H1 (cell line): ENCODE results near the gene DOC2A. TPM values are rescaled to one million over a fixed set of nuclear protein-coding genes. Genes with fewer than 3 reads are reported as not detected.

Experiments
- CTCF ChIA-PET: fragments of 300-600 bp; sonication (Branson Sonifier 250); formaldehyde crosslinking; loops from one replicate; lab custom pipeline; 2021; ENCODE audit not compliant: partially characterized antibody; lab: Charles Lee
- POLR2A ChIA-PET: fragments of 300-600 bp; sonication (Branson Sonifier 250); formaldehyde crosslinking; loops from one replicate; lab custom pipeline; 2021; ENCODE audit warnings: inconsistent platforms; ENCODE audit not compliant: partially characterized antibody; lab: Charles Lee
- DNase-seq, 2 experiments: peaks; one replicate each; pipeline versions ENCODE4 v3.0.0 to v3.0.0-alpha.2; 2010 to 2022; ENCODE audit warnings: low spot score in 2 of 2, low read depth in 1 of 2, mixed read lengths in 1 of 2
- FAIRE-seq: peaks from 2 replicates; lab custom pipeline; 2011; peaks lifted over from hg19 to GRCh38; lab: Jason Lieb, UNC
- H2AFZ ChIP-seq: 2 replicates; pipeline ENCODE4 v1.8.1; 2012; ENCODE audit warnings: low read length, inconsistent platforms
- H2AK5ac ChIP-seq: 2 replicates; pipeline ENCODE4 v1.6.1; 2013; ENCODE audit warnings: low read depth, low read length
- H2BK120ac ChIP-seq: replicated peaks from 2 replicates; pipeline ENCODE3; 2013; ENCODE audit warnings: low read depth, low read length, inconsistent platforms
- H2BK12ac ChIP-seq: 2 replicates; pipeline ENCODE4 v1.6.1; 2013; ENCODE audit warnings: low read depth, low read length
- H2BK15ac ChIP-seq: 2 replicates; pipeline ENCODE4 v1.6.1; 2013; ENCODE audit warnings: low read length
- H2BK20ac ChIP-seq: 2 replicates; pipeline ENCODE4 v1.6.1; 2013; ENCODE audit warnings: low read length
- H2BK5ac ChIP-seq: 2 replicates; pipeline ENCODE4 v1.6.1; 2013; ENCODE audit warnings: low read depth, low read length
- H3K14ac ChIP-seq: 2 replicates; pipeline ENCODE4 v1.6.1; 2013; ENCODE audit warnings: inconsistent platforms; ENCODE audit not compliant: insufficient read length
- H3K18ac ChIP-seq: 2 replicates; pipeline ENCODE4 v1.6.1; 2013; ENCODE audit warnings: low read length; ENCODE audit errors: extremely low read depth
- H3K23ac ChIP-seq: 2 replicates; pipeline ENCODE4 v1.6.1; 2013; ENCODE audit warnings: inconsistent platforms; ENCODE audit not compliant: insufficient read length
- H3K23me2 ChIP-seq: 2 replicates; pipeline ENCODE4 v1.6.1; 2013; ENCODE audit warnings: low read depth, low read length
- H3K27ac ChIP-seq: 2 replicates; pipeline ENCODE4 v1.6.1; 2011; ENCODE audit warnings: low read depth, low read length, inconsistent platforms
- H3K27me3 ChIP-seq, 4 experiments: replicated peaks in 1 of 4; 1 replicate in 1 of 4; 2 replicates in 3 of 4; pipeline versions ENCODE4 v1.6.1 to v1.8.1; 2011 to 2013; ENCODE audit warnings: low read length in 3 of 4, mild to moderate bottlenecking in 3 of 4, inconsistent platforms in 2 of 4, mixed read lengths in 2 of 4, moderate library complexity in 1 of 4; ENCODE audit not compliant: control insufficient read depth in 3 of 4, insufficient read depth in 3 of 4; ENCODE audit errors: extremely low read depth in 1 of 4
- H3K36me3 ChIP-seq, 4 experiments: 2 replicates each; pipeline versions ENCODE4 v1.6.1 to v1.8.1; 2011 to 2013; ENCODE audit warnings: mild to moderate bottlenecking in 4 of 4, low read length in 3 of 4, moderate library complexity in 2 of 4, control low read depth in 1 of 4, inconsistent platforms in 1 of 4; ENCODE audit not compliant: insufficient read depth in 4 of 4, control insufficient read depth in 2 of 4
- H3K4ac ChIP-seq: replicated peaks from 2 replicates; pipeline ENCODE3; 2013; ENCODE audit warnings: low read length, low read depth, mixed read lengths, inconsistent platforms; ENCODE audit not compliant: insufficient read length
- H3K4me1 ChIP-seq, 4 experiments: replicated peaks in 1 of 4; 1 replicate in 1 of 4; 2 replicates in 3 of 4; pipeline versions ENCODE4 v1.6.1 to v1.8.1; 2011 to 2013; ENCODE audit warnings: low read length in 3 of 4, inconsistent platforms in 2 of 4, mixed read lengths in 1 of 4; ENCODE audit not compliant: insufficient read depth in 4 of 4, control insufficient read depth in 3 of 4
- H3K4me2 ChIP-seq, 2 experiments: 2 replicates each; pipeline versions ENCODE4 v1.6.1 to v1.8.1; 2011 to 2013; ENCODE audit warnings: low read depth in 2 of 2, low read length in 2 of 2, control low read depth in 1 of 2, inconsistent platforms in 1 of 2, mild to moderate bottlenecking in 1 of 2; ENCODE audit not compliant: insufficient read depth in 1 of 2
- H3K4me3 ChIP-seq, 4 experiments: fragments of 200-600, 300-600 bp in 1 of 4; sonication (generic), shearing (Covaris generic), sonication (Bioruptor Twin) in 1 of 4; 2 replicates each; pipeline versions ENCODE4 v1.5.1 to v1.8.1; 2011 to 2016; ENCODE audit warnings: low read length in 4 of 4, low read depth in 3 of 4, control low read depth in 2 of 4, inconsistent platforms in 2 of 4, mild to moderate bottlenecking in 2 of 4, mixed read lengths in 1 of 4, moderate library complexity in 1 of 4; ENCODE audit not compliant: insufficient read depth in 2 of 4; ENCODE audit errors: extremely low read depth in 1 of 4
- H3K56ac ChIP-seq: replicated peaks from 2 replicates; pipeline ENCODE3; 2013; ENCODE audit warnings: low read depth, mild to moderate bottlenecking, mixed read lengths, low read length, inconsistent platforms; ENCODE audit not compliant: insufficient read length
- H3K79me1 ChIP-seq: 2 replicates; pipeline ENCODE4 v1.6.1; 2013; ENCODE audit warnings: low read depth, low read length, control low read depth
- H3K79me2 ChIP-seq, 2 experiments: 2 replicates each; pipeline versions ENCODE4 v1.6.1 to v1.8.1; 2012 to 2013; ENCODE audit warnings: low read length in 2 of 2, mild to moderate bottlenecking in 2 of 2, inconsistent platforms in 1 of 2; ENCODE audit not compliant: insufficient read depth in 2 of 2, control insufficient read depth in 1 of 2
- H3K9ac ChIP-seq, 4 experiments: replicated peaks in 1 of 4; 1 replicate in 1 of 4; 2 replicates in 3 of 4; pipeline versions ENCODE4 v1.6.1 to v1.8.1; 2011 to 2013; ENCODE audit warnings: low read depth in 3 of 4, low read length in 3 of 4, control low read depth in 2 of 4, mild to moderate bottlenecking in 2 of 4, moderate library complexity in 2 of 4, inconsistent platforms in 1 of 4; ENCODE audit errors: extremely low read depth in 1 of 4
- H3K9me3 ChIP-seq, 2 experiments: 2 replicates each; pipeline versions ENCODE4 v1.6.1 to v1.8.1; 2012 to 2013; ENCODE audit warnings: mild to moderate bottlenecking in 2 of 2, moderate library complexity in 2 of 2, control low read depth in 1 of 2, inconsistent platforms in 1 of 2, low read depth in 1 of 2, low read length in 1 of 2, mixed read lengths in 1 of 2; ENCODE audit not compliant: insufficient read depth in 2 of 2
- H4K20me1 ChIP-seq, 2 experiments: replicated peaks in 1 of 2; 2 replicates each; pipeline versions ENCODE3 to v1.8.1; 2011 to 2013; ENCODE audit warnings: inconsistent platforms in 2 of 2, low read length in 2 of 2, mild to moderate bottlenecking in 1 of 2; ENCODE audit not compliant: insufficient read depth in 2 of 2, control insufficient read depth in 1 of 2
- H4K5ac ChIP-seq: 2 replicates; pipeline ENCODE4 v1.6.1; 2013; ENCODE audit warnings: low read length, low read depth, mixed read lengths, inconsistent platforms; ENCODE audit not compliant: insufficient read length
- H4K8ac ChIP-seq: 2 replicates; pipeline ENCODE4 v1.8.0; 2013; ENCODE audit warnings: mild to moderate bottlenecking, moderate library complexity, low read length, inconsistent platforms; ENCODE audit not compliant: insufficient read depth; ENCODE audit errors: extremely low read depth
- H4K91ac ChIP-seq: replicated peaks from 2 replicates; pipeline ENCODE3; 2013; ENCODE audit warnings: low read length, mixed read lengths, inconsistent platforms; ENCODE audit not compliant: insufficient read length
- BRCA1 ChIP-seq: IDR thresholded peaks from 2 replicates; pipeline ENCODE4 v1.6.1; 2012; ENCODE audit warnings: low read depth, low read length, improper control_type of control experiment
- CTCF ChIP-seq, 3 experiments: IDR thresholded peaks; 1 replicate in 2 of 3; 2 replicates in 1 of 3; pipeline versions ENCODE4 v1.5.1 to v1.6.1; 2011; ENCODE audit warnings: low read length in 3 of 3, mild to moderate bottlenecking in 3 of 3, inconsistent platforms in 2 of 3, low read depth in 1 of 3, moderate library complexity in 1 of 3; ENCODE audit not compliant: insufficient read depth in 1 of 3; ENCODE audit errors: control extremely low read depth in 1 of 3
- E2F6 ChIP-seq: IDR thresholded peaks from 2 replicates; pipeline ENCODE4 v1.6.1; 2012; ENCODE audit warnings: inconsistent platforms
- SAP30 ChIP-seq: fragments of 300-600 bp; sonication (generic); IDR thresholded peaks from 2 replicates; pipeline ENCODE4 v1.7.1; 2012; ENCODE audit warnings: low read length, moderate library complexity, mild to moderate bottlenecking, inconsistent platforms; ENCODE audit not compliant: insufficient read depth, insufficient replicate concordance
- SIN3A ChIP-seq, 2 experiments: IDR thresholded peaks in 1 of 2; conservative IDR thresholded peaks in 1 of 2; 2 replicates each; pipeline ENCODE4 v1.6.1; 2011 to 2012; ENCODE audit warnings: low read length in 2 of 2, improper control_type of control experiment in 1 of 2, low read depth in 1 of 2, mild to moderate bottlenecking in 1 of 2
- USF2 ChIP-seq: IDR thresholded peaks from 2 replicates; pipeline ENCODE4 v1.6.1; 2011; ENCODE audit warnings: low read length, improper control_type of control experiment
- WGBS, 2 experiments: shearing (Covaris generic) in 1 of 2; methylation state at CpG; one replicate each; pipeline versions ENCODE4 v1.1.6 to v1.1.7; 2013 to 2015; ENCODE audit warnings: low lambda C conversion rate in 2 of 2, mixed read lengths in 2 of 2, inconsistent platforms in 1 of 2, low coverage in 1 of 2, missing lambda C conversion rate in 1 of 2; ENCODE audit not compliant: insufficient replicate concordance in 2 of 2, insufficient coverage in 1 of 2, insufficient read length in 1 of 2; ENCODE audit errors: extremely low coverage in 1 of 2, missing lambda C conversion rate in 1 of 2; 5-methylcytosine and 5-hydroxymethylcytosine counted together
- polyA plus RNA-seq, 7 experiments: library from polyadenylated mRNA; depleted of rRNA in 3 of 7; stranded (reverse) in 5 of 7; unstranded in 2 of 7; fragments of >200 nt in 5 of 7; fragments of 200-250 nt in 2 of 7; gene quantifications; 1 replicate in 5 of 7; 2 replicates in 1 of 7; 4 replicates in 1 of 7; pipeline versions ENCODE4 v1.2.1 to v1.2.3, GENCODE V29; 2011 to 2013; ENCODE audit warnings: missing spikeins in 2 of 7, mixed read lengths in 2 of 7
- total RNA-seq: library from RNA; stranded (reverse); fragmentation: NEBNext Ultra II Directional; extraction: Animal tissue kit (Norgen Biotek cat#: 25700); gene quantifications from 2 replicates; pipeline ENCODE4 v1.2.1, GENCODE V29; 2021

DOC2A gene
- total and polyA plus RNA-seq, 2 of the 8 experiments (the other 6 are each of a cell fraction or from before 2014, with no cell fraction given) = 13.9 to 20.7 TPM

- H2BK12ac ChIP-seq = no peak overlapping the region
- H4K91ac ChIP-seq = peak overlapping the region; percentile 30
- POLR2A ChIA-PET = interaction anchor here (0.9 to 3.6 kb wide), 9 partner anchors 10 to 261 kb away, joined by 3 to 33 read pairs (median 4); partner anchors contain the start of genes KCTD13, MAZ, TAOK2 and TBX6
- no peak overlapping the region for H4K5ac ChIP-seq
- FAIRE-seq = no peak
- WGBS, 2 experiments = 33% methylated on average over 18 of the region's 18 CpGs; no CpG with 5 or more reads in 1 of the 2 experiments
- H3K9me3 ChIP-seq = no peaks in the 10 kb centered on the region
- no peak for DNase-seq
- H3K27me3 ChIP-seq = peaks cover 0 to 2% (median 0%) of the 10 kb centered on the region in 4 experiments; a peak in 1 of 7 replicates
- no peaks in the 10 kb centered on the region for H3K79me1 ChIP-seq
- no peak overlapping the region for H3K14ac ChIP-seq
- no peak overlapping the region for H3K27ac ChIP-seq
- H3K18ac ChIP-seq = 0 out of 2 replicates have a peak overlapping the region, but pooled peaks have one; percentile 19
- peak overlapping the region; percentile 7; the same call in 1 of the 2 replicates for H4K8ac ChIP-seq
- peak overlapping the region; percentile 35; the same call in 1 of the 2 replicates for H2BK5ac ChIP-seq
- no peaks in the 10 kb centered on the region for H3K79me2 ChIP-seq
- no peak overlapping the region for H2BK120ac ChIP-seq
- H2AK5ac ChIP-seq = no peak overlapping the region
- H3K23me2 ChIP-seq = peaks cover 12% of the 10 kb centered on the region
- peak overlapping the region; percentile 87 to 93 for H3K4me2 ChIP-seq
- H2AFZ ChIP-seq = peak overlapping the region; percentile 39; the same call in 1 of the 2 replicates
- CTCF ChIA-PET = interaction anchor here (0.5 to 2.5 kb wide), 10 partner anchors 10 to 649 kb away, joined by 3 to 16 read pairs (median 5); partner anchors contain the start of gene KCTD13
- H3K4me1 ChIP-seq = peaks cover 0 to 5% (median 3%) of the 10 kb centered on the region in 4 experiments; a peak in 5 of 7 replicates
- no peak overlapping the region for H2BK15ac ChIP-seq
- H3K4me3 ChIP-seq = peak overlapping the region; percentile 51 to 81 (median 72)
- H3K36me3 ChIP-seq = peaks cover 0 to 4% (median 0%) of the 10 kb centered on the region in 4 experiments; a peak in 1 of 8 replicates
- peak overlapping the region; percentile 2 for H3K4ac ChIP-seq
- no peaks in the 10 kb centered on the region for H4K20me1 ChIP-seq
- peak overlapping the region in 2 of 4 experiments; percentile 66 to 74; a peak in 4 of 7 replicates for H3K9ac ChIP-seq
- peak overlapping the region; percentile 3 for H3K56ac ChIP-seq
- no peak overlapping the region for H3K23ac ChIP-seq
- no peak overlapping the region for H2BK20ac ChIP-seq
- TF ChIP-seq SIN3A (conservative IDR thresholded peaks at IDR 0.05 in 1 of 2, IDR thresholded peaks at IDR 0.05 in 1 of 2; ENCODE audit: low read depth in 1 of 2, low read length in 2 of 2) (no peak), SAP30 (no peak), E2F6 (no peak), USF2 (no peak), CTCF (IDR thresholded peaks at IDR 0.05; ENCODE audit: control extremely low read depth in 1 of 3, insufficient read depth in 1 of 3, low read depth in 1 of 3, low read length in 3 of 3) (no peak), BRCA1 (no peak)
Measured at GRCh38 chr16:29962344-29962994, 48.4 kb downstream of the DOC2A start.
